Spleen (tissue), 7 donors: Measurements from ENCODE around the gene KLK7.

Source experiments
- CTCF ChIP-seq, 11 experiments: fragments of 200-600 bp in 7 of 11; fragments of 450-650 bp in 4 of 11; sonication (generic) in 4 of 11; IDR thresholded peaks in 8 of 11; conservative IDR thresholded peaks in 3 of 11; 1 replicate in 7 of 11; 2 replicates in 4 of 11; pipeline versions ENCODE4 v1.4.0 to v1.8.0; 2016 to 2021; ENCODE audit warnings: antibody characterized with exemption in 11 of 11, inconsistent platforms in 4 of 11, mild to moderate bottlenecking in 1 of 11
- POLR2A ChIP-seq, 3 donors: fragments of 450-650 bp; IDR thresholded peaks; one replicate each; pipeline ENCODE4 v1.5.1; 2017; ENCODE audit warnings: antibody characterized with exemption in 3 of 3, mild to moderate bottlenecking in 1 of 3
- donor health status: DM: no; HTN: no; CAD: no; lungs with moderate emphysema.
- donor health status: DM: no; HTN: no; CAD: no.
- donor health status: DM: no; HTN: no; CAD: no.

GRCh38 chr19:50962245-50962644 lies 21.5 kb downstream of the KLK7 start:
- TF ChIP-seq POLR2A (IDR thresholded peaks at IDR 0.05): no peak
- TF ChIP-seq CTCF (IDR thresholded peaks at IDR 0.05 in 8 of 11, conservative IDR thresholded peaks at IDR 0.05 in 3 of 11): no peak
